ENCODE measurements around the gene ZNF687.
A peak's percentile ranks its signal among the peaks of the same experiment; 100 is the strongest.

ZNF687 gene

GRCh38 chr1:151277249-151277648 lies 4.8 kb upstream of the ZNF687 start:
- no peak overlapping the region for H3K4me3 ChIP-seq (ENCODE audit: low read depth, low read length)
- no peaks in the 10 kb centered on the region for H3K79me2 ChIP-seq
- no peak overlapping the region for H3K4me2 ChIP-seq (ENCODE audit: low read length)
- no peak overlapping the region for H3K9ac ChIP-seq
- H3K4me1 ChIP-seq: no peaks in the 10 kb centered on the region
- TF ChIP-seq, protein P1, sequence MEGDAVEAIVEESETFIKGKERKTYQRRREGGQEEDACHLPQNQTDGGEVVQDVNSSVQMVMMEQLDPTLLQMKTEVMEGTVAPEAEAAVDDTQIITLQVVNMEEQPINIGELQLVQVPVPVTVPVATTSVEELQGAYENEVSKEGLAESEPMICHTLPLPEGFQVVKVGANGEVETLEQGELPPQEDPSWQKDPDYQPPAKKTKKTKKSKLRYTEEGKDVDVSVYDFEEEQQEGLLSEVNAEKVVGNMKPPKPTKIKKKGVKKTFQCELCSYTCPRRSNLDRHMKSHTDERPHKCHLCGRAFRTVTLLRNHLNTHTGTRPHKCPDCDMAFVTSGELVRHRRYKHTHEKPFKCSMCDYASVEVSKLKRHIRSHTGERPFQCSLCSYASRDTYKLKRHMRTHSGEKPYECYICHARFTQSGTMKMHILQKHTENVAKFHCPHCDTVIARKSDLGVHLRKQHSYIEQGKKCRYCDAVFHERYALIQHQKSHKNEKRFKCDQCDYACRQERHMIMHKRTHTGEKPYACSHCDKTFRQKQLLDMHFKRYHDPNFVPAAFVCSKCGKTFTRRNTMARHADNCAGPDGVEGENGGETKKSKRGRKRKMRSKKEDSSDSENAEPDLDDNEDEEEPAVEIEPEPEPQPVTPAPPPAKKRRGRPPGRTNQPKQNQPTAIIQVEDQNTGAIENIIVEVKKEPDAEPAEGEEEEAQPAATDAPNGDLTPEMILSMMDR (IDR thresholded peaks at IDR 0.05): no peak
- H3K36me3 ChIP-seq (ENCODE audit: control insufficient read depth, insufficient read depth, low read length): no peaks in the 10 kb centered on the region
- no peaks in the 10 kb centered on the region for H3K27me3 ChIP-seq (ENCODE audit: control insufficient read depth, insufficient read depth, low read length)
- H3K27ac ChIP-seq: no peak overlapping the region
- no peak overlapping the region for H2AFZ ChIP-seq
- no peaks in the 10 kb centered on the region for H3K9me3 ChIP-seq (ENCODE audit: control insufficient read depth, low read length)

DNA sequence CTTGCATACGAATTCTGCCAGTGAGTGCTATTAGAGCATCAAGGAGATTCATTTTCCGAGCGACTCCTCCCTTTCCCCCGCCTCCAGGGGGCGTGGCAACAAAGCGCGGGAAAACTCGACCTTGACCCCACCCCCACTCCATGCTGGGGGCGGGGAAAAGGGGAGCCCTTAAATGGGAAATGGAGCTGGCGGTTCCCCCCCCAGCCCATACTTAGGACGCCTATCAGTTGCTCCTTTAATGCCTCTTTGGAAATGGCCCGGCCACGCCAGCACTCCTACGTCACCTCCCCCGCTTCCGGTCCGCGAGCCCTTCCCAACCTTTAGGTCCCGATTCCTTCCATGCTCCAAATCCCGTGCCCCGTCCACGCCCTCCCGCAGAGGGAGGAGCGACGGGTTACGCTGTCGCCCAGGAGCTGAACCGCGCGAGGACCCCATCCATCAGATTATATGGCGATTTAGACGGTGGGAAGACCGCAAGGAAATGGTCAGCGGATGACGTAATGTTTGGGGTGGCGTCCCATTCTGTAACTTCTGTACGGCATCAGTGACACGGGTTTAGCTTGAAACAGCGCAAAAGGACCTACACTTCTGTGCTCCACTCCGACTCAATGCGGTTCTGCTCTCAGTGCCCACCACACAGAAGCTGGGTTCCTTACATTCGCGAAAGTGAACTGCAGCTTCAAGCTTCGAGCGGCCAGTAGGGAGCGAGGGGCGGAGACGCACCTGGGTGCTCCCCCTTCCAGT lies 702 bp upstream of the ZNF687 start:
- H2AFZ ChIP-seq: peak overlapping the region; percentile 93
- no peaks in the 10 kb centered on the region for H3K9me3 ChIP-seq (ENCODE audit: control insufficient read depth, low read length)
- peak overlapping the region; percentile 100 for H3K27ac ChIP-seq
- peak overlapping the region; percentile 100 for H3K4me2 ChIP-seq (ENCODE audit: low read length)
- peak overlapping the region; percentile 100 for H3K4me3 ChIP-seq (ENCODE audit: low read depth, low read length)
- H3K79me2 ChIP-seq: peaks cover 5% of the 10 kb centered on the region
- H3K9ac ChIP-seq: no peak overlapping the region
- no peaks in the 10 kb centered on the region for H3K36me3 ChIP-seq (ENCODE audit: control insufficient read depth, insufficient read depth, low read length)
- H3K4me1 ChIP-seq: peaks cover 4% of the 10 kb centered on the region
- no peaks in the 10 kb centered on the region for H3K27me3 ChIP-seq (ENCODE audit: control insufficient read depth, insufficient read depth, low read length)
- TF ChIP-seq, protein P1 (IDR thresholded peaks at IDR 0.05): peak; percentile 37

DNA sequence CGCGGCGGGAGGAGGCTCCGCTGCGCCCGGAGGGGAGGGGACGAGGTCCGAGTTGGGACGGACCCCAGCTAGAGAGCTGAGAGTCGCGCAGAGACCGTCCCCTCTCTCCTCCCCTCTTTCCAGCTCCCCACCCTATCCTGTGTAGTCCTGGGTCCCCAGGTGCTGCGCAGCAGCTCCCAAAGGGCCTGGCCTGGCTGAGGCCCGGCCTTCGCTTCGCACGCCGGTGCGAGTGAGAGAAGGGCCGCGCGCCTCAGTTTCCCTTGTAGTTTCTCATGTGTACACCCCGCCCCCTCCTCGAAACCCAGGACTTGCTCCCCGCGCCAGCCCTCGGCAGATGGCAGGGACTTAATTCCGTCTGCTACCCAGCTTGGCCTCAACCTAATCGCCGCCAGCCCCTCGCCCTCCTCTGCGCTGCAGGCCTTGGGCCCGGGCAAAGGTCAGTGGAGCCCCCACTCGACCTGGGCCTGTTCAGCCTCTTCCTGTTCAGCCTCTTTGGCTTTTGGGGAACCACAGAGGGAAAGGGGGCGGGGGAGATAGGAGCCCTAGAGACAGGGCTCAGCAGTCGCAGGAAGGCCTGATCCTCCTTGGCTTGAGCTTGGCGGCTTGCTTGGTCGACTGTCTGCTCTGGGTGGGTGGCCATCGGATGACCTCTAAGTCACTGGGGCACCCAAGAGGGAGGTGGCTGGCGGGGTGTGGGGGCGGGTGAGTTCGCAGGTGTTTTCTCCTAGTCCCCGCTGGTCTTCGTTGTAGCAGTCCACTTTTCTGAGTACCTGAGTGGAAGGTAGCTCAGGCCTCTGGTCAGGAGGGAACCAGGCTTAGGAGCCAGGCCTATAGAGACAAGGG lies 1.0 kb downstream of the ZNF687 start:
- Histone ChIP-seq H3K36me3 (ENCODE audit: control insufficient read depth, insufficient read depth, low read length) (no peaks in the 10 kb centered on the region), H3K4me2 (ENCODE audit: low read length) (peak overlapping the region; percentile 97), H3K9me3 (ENCODE audit: control insufficient read depth, low read length) (no peaks in the 10 kb centered on the region), H3K4me1 (peaks cover 4% of the 10 kb centered on the region), H3K27ac (peak overlapping the region; percentile 100), H3K27me3 (ENCODE audit: control insufficient read depth, insufficient read depth, low read length) (no peaks in the 10 kb centered on the region), H3K79me2 (peaks cover 5% of the 10 kb centered on the region), H3K9ac (peak overlapping the region; percentile 76), H2AFZ (peak overlapping the region; percentile 78), H3K4me3 (ENCODE audit: low read depth, low read length) (peak overlapping the region; percentile 100)
- TF ChIP-seq, protein P1 (IDR thresholded peaks at IDR 0.05): no peak

- H3K4me2 ChIP-seq (ENCODE audit: low read length): peak overlapping the region; percentile 97
- peak overlapping the region; percentile 100 for H3K27ac ChIP-seq
- H3K4me3 ChIP-seq (ENCODE audit: low read depth, low read length): peak overlapping the region; percentile 100
Observed at GRCh38 chr1:151284013-151284577, 2.0 kb downstream of the ZNF687 start.

More at GRCh38 chr1:151284013-151284577, 2.0 kb downstream of the ZNF687 start:
- Histone ChIP-seq H3K4me1 (peaks cover 4% of the 10 kb centered on the region), H3K79me2 (peaks cover 8% of the 10 kb centered on the region), H2AFZ (no peak overlapping the region), H3K36me3 (ENCODE audit: control insufficient read depth, insufficient read depth, low read length) (no peaks in the 10 kb centered on the region), H3K9ac (no peak overlapping the region), H3K9me3 (ENCODE audit: control insufficient read depth, low read length) (no peaks in the 10 kb centered on the region), H3K27me3 (ENCODE audit: control insufficient read depth, insufficient read depth, low read length) (no peaks in the 10 kb centered on the region)
- TF ChIP-seq, protein P1 (IDR thresholded peaks at IDR 0.05): no peak

Data from parathyroid adenoma (tissue), 2 donors.